ENCODE measurements around the gene EBF4.
"Not testable (repeated sequence)": the region's sequence is repeated elsewhere in the genome, so short reads cannot be mapped to it uniquely, and the experiment has no call there.

Gene EBF4

DNA sequence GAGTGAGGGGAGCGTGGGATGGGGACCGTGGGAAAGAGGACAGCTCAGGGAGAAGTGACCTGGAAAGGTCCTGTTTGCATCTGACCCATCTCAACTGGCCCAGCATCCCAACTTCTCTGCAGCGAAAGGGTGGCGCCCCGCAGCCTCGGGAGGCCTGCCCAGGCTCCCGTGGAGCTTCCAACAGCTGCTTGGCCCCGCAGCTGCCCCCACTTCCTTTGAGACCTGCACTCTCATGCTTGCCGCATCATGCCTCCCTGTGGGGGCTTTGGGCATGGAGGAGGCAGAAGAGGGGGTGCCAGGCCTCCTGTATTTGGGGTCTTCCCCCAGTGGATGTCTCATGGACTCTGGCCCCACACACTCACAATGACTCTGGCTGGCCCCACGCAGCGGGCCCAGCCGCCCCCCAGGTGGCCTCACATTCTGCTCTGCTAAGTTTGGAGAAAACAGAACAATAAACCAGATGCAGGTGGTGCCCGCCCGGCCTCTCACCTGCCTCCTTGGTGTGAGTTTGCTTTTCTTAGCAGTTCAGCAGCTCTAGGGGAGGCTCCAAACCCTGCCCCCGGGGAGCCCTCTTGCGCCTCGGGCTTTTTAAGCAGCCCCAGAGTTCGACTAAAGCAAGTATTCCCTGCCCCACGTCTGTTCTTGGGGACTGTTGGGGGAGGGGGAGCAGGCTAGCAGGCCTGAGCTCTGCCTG lies 67.2 kb downstream of the EBF4 start:
- DNase-seq: no peak

DNA sequence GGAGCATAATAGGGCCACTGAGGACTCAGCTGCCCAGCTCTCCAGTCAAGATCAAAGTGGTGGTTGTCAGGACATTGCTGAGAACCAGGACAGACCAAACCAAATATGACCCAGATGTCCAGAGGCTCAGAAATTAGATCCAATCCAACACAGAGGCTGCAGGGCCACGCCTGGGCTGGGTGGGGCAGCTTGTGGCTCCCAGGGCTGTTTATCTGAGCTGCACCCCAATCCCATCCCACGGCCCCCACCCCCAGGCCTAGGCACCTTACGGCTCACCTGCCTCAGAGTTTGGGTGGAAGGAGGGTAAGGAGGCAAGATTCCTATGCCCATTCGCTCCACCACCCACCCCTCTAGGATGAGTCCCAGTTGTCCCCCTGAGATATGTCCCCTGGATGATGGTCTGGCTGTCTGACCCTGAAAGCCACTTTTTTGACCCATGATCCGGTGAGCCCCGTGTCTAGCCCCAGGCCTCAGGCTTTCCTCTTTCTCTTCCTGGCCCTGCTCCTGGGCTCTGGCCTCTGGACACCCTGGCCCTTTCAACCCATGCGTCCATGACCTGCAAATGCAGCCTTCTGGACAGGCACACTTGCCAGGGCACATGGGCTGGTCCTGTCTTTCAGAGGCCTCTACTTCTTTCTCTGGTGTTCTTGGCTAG lies 67.8 kb downstream of the EBF4 start:
- DNase-seq: no peak

DNA sequence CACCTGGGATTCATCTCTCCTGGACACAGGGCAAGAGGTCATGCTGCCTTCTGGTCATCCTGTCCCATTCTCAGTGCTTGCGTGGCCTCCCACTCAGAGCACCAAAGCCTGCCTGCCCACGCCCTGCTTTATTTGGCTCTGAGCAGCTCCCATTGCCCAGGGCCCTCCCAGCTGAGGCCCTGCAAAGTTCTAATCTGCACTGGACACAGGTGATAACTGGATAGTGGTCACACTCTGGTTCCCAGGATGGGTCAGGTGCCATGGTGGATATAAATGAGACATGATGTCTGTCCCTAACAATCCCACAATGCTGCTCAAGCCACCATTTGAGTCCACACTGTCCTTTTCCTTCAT lies 68.3 kb downstream of the EBF4 start:
- DNase-seq: no peak

DNA sequence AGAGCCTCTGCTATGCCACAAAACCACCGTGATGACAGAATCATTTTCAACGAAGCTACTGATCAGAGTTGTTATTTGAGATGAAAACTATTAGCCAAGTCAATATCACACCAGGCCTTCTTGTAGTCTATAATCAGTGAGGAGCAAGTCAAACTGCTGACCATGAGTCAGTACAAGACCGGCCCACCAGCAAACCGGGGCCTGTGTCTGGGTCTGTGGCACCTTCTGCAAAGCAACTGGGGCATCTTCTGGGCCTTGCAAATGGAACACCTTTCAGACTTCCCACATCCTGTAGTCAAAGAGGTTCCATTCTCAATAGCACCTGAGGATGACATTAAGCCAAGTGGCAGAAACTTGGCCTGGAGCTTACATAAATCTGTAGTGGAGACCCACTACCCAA lies 69.3 kb downstream of the EBF4 start:
- no peak for DNase-seq

DNA sequence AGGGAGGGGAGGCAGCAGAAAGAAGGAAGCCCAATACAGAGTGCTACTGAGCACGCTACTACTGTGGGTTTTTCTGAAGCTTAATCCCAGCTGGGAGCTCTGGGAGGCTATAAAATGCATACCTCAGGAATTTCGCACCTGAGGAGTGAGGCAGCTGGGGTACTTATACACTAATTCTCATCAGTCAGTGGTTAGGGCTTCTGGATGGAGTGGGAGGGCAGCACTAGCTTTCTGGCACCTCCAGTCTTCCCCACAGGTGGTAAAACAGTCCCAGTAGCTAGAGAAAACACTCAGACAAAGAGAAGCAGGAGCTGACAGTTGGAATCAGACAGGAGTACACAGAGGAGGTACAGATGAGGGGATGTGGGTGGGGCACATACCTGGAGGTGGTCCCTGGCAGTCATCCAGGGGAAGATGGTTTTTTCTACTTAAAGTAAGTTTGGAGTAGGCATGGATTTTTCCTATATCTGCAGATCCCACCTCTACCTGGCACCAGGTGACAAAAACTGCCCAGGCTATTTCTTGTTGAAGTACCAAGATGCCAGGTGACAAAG lies 70.1 kb downstream of the EBF4 start:
- DNase-seq: no peak

DNA sequence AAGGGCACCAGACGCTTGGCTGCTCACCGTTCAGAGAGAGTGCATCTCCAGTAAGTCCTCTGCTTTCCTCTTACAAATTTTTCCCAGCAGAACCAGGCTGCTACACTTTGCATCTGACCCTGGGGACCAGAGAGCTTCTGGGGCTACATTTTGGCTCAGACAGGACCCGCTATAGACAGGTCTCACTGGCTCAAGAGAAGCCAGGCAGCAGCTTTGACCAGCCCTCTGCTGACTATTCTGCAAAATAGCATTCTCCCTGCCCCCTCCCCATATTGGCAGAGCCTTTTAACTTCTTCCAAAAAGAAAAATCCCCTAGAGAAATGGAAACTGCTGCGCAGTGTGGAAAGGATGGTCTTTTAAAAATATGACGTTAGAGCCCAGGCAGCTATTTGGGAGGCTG lies 70.6 kb downstream of the EBF4 start:
- no peak for DNase-seq

DNA sequence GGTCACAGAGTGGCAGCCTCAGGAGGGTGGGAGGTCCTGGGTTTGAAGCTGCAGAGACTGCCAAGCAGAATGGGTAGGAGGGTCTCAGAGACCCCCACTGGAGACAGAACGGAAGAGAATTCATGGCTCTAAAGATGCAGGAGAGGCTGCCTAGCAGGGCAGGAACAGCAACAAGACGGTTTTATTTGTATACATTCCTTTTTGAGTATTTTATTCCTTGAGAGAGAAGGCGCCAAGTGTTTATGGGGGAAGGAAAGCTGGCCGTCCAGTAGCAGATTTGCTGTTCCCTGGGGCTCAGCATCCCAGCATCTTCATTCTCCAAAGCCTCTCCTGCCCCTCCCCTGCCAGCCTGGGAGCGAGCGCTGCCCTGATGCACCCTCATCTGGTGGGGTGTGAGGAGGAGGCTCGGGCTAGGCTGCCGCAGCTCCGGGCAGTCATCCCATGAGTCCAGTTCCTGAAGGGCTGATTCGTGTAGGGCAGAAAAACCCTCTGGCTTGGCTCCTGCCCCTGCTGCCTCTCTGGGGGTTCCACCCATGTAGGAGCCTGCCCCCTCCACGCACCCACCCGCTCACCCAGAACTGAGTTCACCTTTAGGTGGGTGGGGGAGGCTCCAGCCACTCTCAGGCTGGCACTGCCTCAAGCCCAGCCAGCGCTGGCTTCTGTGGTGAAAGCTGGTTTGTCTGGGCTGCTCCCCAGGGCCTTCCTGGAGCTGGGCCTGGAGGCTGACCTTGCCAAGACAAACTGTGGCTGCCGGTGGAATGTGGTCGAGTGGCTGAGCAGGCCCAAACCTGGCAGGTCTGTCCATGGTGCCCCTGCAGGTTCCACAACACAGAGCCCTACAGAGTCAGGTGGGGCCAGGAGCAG lies 75.4 kb downstream of the EBF4 start:
- DNase-seq: no peak

DNA sequence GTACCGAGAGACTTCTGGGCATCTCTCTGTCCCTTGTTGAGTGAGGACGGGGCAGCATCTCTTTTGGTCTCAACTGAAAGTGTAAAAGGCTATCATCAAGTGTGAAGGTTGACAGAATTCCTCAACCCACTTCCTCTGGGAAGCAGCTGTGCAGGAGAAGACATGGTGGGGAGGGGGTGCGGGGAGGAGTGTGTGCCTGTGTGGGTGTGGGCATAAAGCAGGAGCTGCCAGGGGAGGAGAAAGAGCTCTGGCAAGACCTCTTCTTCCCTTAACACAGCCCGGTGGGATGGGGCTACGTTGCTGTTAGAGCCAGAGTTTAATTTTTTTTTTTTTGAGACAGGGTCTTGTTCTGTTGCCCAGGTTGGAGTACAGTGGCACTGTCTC lies 76.0 kb downstream of the EBF4 start:
- no peak for DNase-seq

DNA sequence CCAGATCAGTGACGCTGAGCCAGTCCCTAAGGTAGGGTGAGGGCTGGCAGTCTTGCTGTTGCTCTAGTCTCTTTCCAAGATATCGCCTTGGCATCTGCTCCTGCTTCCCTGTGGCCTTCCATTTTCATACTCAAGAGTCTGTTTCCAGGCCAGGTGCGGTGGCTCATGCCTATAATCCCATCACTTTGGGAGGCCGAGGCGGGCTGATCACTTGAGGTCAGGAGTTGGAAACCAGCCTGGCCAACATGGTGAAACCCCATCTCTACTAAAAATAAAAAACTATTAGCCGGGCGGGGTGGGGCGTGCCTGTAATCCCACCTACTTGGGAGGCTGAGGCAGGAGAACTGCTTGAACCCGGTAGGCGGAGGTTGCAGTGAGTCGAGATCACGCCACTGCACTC lies 77.5 kb downstream of the EBF4 start:
- not testable (repeated sequence) for DNase-seq

DNA sequence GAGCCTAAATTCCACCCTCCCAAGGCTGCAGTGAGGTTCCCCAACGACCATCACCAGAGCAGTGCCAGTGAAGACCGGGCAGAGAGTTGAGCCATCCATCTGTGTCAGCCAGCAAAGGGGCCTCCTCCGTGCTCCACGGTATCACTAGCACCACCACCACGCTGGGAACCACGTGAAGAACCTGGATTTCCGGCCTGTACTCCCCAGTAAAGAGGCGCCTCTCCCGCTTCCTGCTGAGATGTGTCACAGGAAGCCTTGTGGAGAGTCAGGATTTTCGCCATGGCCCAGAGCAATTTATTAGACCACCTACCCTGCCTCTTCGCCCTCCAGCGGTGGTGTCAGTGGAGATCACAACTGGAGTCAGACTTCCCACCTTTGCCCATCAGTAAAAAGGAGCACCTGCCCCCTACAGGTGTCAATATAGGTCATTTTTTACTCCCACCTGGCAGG lies 79.1 kb downstream of the EBF4 start:
- no peak for DNase-seq

DNA sequence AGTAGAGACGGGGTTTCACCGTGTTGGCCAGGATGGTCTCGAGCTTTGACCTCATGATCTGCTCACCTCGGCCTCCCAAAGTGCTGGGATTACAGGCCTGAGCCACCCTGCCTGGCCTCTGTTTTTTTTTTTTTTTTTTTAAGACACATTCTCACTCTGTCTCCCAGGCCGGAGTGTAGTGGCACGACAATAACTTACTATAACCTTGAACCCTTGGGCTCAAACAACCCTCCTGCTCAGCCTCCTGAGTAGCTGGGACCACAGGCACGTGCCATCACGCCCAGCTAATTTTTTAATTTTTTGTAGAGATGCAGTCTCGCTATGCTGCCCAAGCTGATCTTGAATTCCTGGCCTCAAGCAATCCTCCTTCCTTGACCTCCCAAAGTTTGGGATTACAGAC lies 81.2 kb downstream of the EBF4 start:
- DNase-seq: no peak

DNA sequence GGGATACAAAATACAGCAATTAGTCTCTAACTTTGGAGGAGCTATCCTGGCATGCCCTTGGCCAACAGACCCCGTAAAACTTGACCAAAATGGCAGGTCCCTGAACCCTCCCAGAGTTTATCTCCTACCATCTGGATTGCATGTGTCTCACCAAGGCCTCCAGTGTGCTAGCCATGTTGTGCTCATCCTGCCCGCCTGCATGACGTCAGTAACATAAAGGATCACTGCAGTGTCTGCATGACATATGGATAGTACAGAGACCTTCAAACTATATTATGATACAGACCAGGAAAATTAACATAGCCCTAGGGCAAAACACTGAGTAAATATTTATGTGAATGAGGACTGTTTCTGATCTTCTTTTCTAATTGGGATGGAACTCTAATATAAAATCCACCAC lies 82.6 kb downstream of the EBF4 start:
- no peak for DNase-seq

DNA sequence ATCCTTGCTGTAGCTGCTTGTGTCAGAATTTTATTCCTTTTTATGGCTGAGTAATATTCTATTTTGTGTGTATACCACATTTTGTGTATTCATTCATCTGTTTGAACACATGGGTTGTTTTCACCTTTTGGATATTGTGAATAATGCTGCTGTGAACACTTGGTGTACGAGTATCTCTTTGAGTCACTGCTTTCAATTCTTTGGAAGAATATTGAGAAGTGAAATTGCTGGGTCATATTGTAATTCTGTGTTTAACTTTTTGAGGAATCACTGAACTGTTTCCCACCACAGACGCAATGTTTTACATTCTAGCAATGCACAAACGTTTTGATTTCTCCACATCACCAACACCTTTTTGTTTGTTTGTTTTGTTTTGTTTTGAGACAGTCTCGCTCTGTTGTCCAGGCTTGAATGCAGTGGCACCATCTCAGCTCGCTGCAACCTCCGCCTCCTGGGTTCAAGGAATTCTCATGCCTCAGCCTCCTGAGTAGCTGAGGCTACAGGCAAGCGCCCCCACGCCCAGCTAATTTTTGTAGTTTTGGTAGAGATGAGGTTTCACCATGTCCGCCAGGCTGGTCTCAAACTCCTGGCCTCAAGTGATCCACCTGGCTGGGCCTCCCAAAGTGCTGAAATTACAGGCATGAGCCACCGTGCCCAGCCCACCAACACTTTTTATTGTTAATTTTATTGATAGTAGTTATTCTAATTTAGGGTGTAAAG lies 86.2 kb downstream of the EBF4 start:
- no peak for DNase-seq

DNA sequence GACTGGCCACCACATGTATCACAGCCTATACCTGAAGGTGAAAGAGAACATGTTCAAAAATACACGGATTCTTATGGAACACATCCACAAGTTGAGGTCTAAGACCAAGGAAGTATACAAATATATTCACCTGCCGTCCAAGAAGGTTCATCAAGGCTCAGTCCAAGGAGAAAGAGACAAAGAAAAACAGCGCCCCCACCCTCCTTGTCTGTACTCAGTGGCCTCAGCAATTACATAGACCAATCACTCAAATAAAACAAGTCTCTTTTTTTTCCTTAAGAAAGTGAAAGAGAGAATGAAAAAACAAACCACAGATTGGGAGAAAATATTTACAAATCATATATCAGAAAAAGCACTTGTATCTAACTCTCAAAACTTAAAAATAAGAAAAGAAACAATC lies 88.4 kb downstream of the EBF4 start:
- DNase-seq: no peak

DNA sequence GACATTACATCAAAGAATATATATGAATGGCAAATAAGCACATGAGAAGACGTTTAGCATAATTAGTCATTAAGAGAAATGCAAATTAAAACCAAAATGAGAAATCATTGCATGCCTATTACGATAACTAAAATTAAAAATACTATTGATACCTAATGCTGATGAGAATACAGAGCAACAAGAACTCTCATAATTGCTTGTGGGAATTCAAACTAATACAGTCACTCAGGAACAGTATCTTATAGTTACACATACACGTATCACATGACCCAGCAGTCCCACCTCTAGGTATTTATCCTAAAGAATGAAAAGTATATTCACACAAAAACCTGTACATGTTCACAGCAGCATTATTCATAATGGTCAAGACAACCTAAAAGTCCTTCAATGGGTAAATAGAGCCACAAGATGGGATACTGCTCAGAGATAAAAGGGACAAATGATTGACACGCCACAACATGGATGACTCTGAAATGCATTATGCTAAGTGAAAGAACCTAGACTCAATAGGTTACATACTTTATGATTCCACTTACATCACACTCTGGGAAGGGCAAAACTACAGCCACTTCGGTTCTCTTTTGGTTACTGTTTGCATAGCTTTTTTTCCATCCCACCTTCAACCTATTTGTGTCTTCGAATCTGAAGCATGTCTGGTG lies 91.5 kb downstream of the EBF4 start:
- no peak for DNase-seq

DNA sequence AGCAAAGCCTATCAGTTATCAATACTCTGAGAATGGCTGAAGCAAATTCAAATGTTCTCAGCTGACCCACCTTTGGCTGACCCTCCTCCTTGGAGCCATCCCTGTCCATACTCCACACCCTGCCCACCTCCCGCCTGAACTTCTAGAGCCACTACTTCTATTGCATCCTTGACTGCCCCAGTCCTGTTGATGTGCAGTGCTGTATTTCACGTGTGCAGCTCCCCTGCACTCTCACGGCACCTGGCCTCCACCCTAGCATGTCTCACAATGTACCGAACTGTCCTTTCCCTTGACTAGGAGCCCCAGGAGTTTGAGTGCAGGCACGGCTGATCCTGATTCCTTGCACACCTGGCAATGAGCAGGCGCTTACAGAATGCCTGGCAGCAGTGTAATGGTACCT lies 100.9 kb downstream of the EBF4 start:
- DNase-seq: no peak

DNA sequence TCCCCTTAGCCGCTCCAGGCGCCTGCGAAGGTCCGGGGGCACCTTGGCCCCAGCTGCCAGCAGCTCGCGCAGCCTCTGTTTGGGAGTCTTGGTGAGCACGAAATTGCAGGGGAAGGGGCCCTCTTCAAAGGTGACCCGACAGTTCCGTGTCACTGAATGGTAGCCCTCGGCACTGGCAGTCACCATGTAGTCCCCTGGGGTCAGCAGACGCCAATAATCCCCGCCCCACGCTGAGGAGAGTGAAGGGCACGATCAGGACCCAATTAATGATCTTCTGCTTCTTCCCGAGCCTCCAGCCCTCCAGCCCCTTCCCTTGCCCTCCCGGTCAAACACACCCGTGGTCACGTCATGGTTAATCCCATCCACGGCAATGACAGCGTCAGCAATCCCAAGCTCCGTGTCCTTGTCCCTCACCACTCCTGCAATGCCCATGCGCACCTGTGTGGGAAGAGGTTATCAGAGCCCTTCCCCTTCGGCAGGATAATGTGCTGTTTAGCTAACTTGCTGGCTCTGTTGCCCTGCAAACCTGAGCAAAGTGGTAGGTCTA lies 101.7 kb downstream of the EBF4 start:
- DNase-seq: no peak

DNA sequence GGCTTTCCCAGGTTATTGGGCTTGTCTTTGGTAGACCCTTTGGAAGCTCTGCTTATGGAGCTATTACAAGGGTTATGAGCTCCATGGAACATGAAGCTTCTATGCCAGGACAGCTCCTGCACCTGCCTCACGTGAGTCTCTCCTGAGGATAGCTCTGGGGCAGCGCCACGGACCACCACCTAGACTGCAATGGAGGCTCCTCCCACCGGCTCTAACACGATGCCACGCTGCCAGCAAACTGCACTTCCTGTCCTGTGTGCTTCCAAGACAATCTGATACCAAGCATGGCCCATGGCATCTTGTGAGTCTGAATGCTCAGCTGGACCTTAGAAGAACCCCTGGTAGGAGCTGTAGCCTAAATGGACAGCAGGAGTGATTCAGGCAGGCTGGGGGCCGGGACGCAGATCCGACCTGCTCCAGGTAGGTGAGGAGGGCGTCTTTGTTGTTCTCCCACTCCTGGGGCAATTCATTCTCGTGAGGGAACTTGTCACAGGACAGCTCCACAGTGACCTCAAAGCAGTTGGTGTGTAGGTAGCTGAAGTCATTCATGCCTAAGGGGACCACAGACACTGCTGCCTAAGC lies 102.4 kb downstream of the EBF4 start:
- no peak for DNase-seq

DNA sequence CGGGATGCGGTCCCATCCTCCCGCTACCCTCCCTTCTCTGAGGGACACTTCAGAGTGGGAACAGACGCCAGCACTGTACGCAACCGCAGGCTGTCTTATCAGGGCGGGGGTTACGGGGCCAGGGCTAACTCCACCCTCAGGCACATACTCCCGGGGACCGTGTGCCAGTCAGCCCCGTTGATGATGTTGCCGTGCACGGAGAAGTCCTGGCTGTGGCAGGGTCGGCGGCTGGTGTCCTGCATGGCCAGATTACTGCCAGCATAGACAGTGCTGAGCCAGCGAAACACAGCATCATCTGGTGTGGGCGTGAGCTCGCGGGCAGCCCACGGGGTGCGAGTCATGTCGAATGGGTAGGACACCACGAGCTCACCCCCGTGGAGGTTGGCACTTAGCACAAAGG lies 102.9 kb downstream of the EBF4 start:
- no peak for DNase-seq

DNA sequence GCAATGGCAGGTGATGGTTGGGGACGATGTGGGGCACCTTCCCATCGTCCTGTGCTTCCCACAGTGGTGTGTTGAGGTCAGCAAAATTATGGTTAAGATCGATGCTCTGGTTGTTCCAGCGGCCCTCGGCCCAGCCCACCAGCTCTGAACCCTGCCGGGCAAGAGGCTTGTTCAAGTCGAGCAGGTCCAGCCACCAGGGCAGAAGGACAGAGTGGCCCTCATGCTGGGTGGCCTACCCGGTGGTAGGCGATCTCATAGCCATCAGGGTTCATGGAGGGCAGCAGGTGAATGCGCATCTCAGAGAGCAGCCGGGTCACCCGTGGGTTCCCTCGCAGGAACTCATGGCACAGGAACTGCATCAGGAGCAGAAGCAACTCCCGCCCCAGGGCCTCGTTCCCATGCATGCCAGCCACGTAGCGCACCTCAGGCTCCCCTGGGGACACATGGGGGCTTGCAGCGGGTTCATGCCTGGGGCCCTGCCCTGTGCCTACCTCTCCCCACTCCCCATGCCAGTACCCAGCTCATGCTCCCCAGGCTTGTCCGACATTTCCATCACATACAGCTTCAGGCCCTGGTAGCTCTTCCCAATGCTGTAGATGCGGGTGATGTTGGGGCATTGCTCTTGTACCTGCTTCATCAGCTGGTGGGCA lies 103.6 kb downstream of the EBF4 start:
- DNase-seq: no peak
